ENCODE results near the gene TMEM88.

DNA sequence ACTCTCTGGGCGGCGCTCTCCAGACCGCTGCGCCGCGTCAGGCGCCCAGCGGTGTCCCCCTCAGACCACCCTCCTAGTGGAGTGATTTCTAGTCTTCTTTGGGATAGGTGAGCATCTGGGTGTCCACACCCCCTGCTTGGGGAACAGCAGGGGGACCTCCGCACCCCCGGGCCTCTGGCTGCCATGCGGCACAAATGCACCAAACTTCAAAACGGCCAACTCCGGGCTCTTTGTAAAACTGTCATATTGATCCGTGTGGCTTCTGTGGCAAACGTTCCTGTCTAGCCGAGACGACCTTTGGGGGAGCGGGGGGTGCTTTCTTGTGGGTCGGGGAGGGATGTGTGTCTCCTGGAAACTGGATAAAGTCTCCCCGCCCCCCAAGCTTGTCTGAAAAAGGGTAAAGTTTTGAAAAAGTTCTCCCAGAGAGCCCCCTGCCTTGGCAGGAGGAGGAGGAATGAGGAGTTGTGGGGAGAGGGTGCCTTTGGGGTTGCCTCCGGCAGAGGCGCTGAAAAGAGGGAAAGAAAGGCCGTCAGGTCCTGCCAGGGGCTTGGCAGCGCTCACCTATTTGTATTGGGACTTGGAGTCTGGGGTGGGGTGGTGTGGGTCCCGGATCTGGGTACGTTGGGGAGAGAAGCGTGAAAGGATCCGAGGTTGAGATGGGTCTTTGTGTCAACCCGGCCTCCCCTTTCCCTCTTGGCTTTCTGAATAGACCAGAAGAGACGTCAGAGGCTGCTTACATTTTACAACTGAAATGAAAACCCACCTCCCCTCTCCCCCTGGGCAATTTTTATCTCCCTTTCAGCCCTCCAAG, 31.6 kb downstream of the TMEM88 start:
- TF ChIP-seq, protein P1, sequence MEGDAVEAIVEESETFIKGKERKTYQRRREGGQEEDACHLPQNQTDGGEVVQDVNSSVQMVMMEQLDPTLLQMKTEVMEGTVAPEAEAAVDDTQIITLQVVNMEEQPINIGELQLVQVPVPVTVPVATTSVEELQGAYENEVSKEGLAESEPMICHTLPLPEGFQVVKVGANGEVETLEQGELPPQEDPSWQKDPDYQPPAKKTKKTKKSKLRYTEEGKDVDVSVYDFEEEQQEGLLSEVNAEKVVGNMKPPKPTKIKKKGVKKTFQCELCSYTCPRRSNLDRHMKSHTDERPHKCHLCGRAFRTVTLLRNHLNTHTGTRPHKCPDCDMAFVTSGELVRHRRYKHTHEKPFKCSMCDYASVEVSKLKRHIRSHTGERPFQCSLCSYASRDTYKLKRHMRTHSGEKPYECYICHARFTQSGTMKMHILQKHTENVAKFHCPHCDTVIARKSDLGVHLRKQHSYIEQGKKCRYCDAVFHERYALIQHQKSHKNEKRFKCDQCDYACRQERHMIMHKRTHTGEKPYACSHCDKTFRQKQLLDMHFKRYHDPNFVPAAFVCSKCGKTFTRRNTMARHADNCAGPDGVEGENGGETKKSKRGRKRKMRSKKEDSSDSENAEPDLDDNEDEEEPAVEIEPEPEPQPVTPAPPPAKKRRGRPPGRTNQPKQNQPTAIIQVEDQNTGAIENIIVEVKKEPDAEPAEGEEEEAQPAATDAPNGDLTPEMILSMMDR (IDR thresholded peaks at IDR 0.05; ENCODE audit: insufficient read depth, low read depth, low read length): no peak
- no peak for TF ChIP-seq EZH2 (IDR thresholded peaks at IDR 0.05; ENCODE audit: insufficient read depth, low read length)
